ENCODE results near the gene SYNJ2. TPM values are rescaled to one million over a fixed set of nuclear protein-coding genes. Genes with fewer than 3 reads are reported as not detected.

The SYNJ2 gene
- total and polyA plus RNA-seq, 2 donors from 2014 or later: 1.7 to 15.8 TPM

DNA sequence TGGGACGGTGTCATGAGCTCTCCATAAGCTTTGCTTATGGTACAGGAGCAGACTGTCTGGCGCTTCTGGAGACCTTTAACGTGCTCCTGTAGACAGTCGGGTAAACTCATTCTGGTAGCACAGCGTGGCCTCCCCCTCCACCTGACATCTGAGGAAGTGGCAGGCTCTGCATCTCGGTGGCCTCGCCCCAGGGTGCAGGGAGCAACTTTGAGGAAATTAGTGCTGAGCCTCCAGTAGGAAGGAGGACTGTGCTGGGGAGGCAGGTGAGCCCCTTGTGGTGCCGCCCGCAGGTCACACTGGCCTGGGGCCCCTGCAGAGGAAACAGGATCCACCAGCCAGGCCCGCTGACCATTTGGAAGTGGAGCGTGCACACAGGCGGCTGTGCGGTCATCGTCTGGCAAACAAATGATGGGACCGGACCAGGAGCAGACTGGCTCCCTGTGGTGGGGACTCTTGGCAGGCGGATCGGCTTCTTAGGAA, 57.9 kb downstream of the SYNJ2 start:
- Histone ChIP-seq H3K4me1 (ENCODE audit: control insufficient read depth in 2 of 3, insufficient read depth in 2 of 3, low read depth in 1 of 3, low read length in 3 of 3) (peaks cover 0 to 14% (median 2%) of the 10 kb centered on the region in 3 donors), H3K27me3 (ENCODE audit: control insufficient read depth, insufficient read depth, low read length) (no peaks in the 10 kb centered on the region), H3K27ac (ENCODE audit: low read depth in 2 of 2, low read length in 2 of 2) (no peak overlapping the region), H3K4me3 (ENCODE audit: low read length in 3 of 3) (no peak overlapping the region), H3K36me3 (ENCODE audit: control insufficient read depth in 2 of 3, insufficient read depth in 3 of 3, low read length in 3 of 3) (no peaks in the 10 kb centered on the region), H3K9ac (ENCODE audit: low read length in 3 of 3) (no peak overlapping the region), H3K9me3 (ENCODE audit: control insufficient read depth in 2 of 3, insufficient read depth in 1 of 3, low read length in 3 of 3) (no peaks in the 10 kb centered on the region)
- DNase-seq (peak in 1 of 5 donors; percentile 77), FAIRE-seq (no peak)
- intact Hi-C loops (cut with DNase I): no loop called here
- TF ChIP-seq, protein P1, sequence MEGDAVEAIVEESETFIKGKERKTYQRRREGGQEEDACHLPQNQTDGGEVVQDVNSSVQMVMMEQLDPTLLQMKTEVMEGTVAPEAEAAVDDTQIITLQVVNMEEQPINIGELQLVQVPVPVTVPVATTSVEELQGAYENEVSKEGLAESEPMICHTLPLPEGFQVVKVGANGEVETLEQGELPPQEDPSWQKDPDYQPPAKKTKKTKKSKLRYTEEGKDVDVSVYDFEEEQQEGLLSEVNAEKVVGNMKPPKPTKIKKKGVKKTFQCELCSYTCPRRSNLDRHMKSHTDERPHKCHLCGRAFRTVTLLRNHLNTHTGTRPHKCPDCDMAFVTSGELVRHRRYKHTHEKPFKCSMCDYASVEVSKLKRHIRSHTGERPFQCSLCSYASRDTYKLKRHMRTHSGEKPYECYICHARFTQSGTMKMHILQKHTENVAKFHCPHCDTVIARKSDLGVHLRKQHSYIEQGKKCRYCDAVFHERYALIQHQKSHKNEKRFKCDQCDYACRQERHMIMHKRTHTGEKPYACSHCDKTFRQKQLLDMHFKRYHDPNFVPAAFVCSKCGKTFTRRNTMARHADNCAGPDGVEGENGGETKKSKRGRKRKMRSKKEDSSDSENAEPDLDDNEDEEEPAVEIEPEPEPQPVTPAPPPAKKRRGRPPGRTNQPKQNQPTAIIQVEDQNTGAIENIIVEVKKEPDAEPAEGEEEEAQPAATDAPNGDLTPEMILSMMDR (IDR thresholded peaks at IDR 0.05; ENCODE audit: borderline replicate concordance, extremely low read depth, insufficient read depth): no peak

GRCh38 chr6:158040051-158040803, 58.6 kb downstream of the SYNJ2 start:
- TF ChIP-seq, protein P1 (IDR thresholded peaks at IDR 0.05; ENCODE audit: borderline replicate concordance, extremely low read depth, insufficient read depth): no peak
- Histone ChIP-seq H3K9ac (ENCODE audit: low read length in 3 of 3) (no peak overlapping the region), H3K4me1 (ENCODE audit: control insufficient read depth in 2 of 3, insufficient read depth in 2 of 3, low read depth in 1 of 3, low read length in 3 of 3) (peaks cover 0 to 14% (median 2%) of the 10 kb centered on the region in 3 donors), H3K36me3 (ENCODE audit: control insufficient read depth in 2 of 3, insufficient read depth in 3 of 3, low read length in 3 of 3) (no peaks in the 10 kb centered on the region), H3K4me3 (ENCODE audit: low read length in 3 of 3) (no peak overlapping the region), H3K27me3 (ENCODE audit: control insufficient read depth, insufficient read depth, low read length) (no peaks in the 10 kb centered on the region), H3K27ac (ENCODE audit: low read depth in 2 of 2, low read length in 2 of 2) (peak overlapping the region; percentile 24 to 55), H3K9me3 (ENCODE audit: control insufficient read depth in 2 of 3, insufficient read depth in 1 of 3, low read length in 3 of 3) (no peaks in the 10 kb centered on the region)
- FAIRE-seq (no peak), DNase-seq (peak in 3 of 5 donors; percentile 28 to 57 (median 36))
- intact Hi-C loops (cut with DNase I): no loop called here

- intact Hi-C loops (cut with DNase I): no loop called here
- no peaks in the 10 kb centered on the region for H3K36me3 ChIP-seq (ENCODE audit: control insufficient read depth in 2 of 3, insufficient read depth in 3 of 3, low read length in 3 of 3)
- no peak for FAIRE-seq
- peak in 1 of 5 donors; percentile 57 for DNase-seq
- no peak overlapping the region for H3K9ac ChIP-seq (ENCODE audit: low read length in 3 of 3)
- H3K4me1 ChIP-seq (ENCODE audit: control insufficient read depth in 2 of 3, insufficient read depth in 2 of 3, low read depth in 1 of 3, low read length in 3 of 3): peaks cover 0 to 14% (median 2%) of the 10 kb centered on the region in 3 donors
- H3K27ac ChIP-seq (ENCODE audit: low read depth in 2 of 2, low read length in 2 of 2): peak overlapping the region in 1 of 2 donors; percentile 24
- no peak overlapping the region for H3K4me3 ChIP-seq (ENCODE audit: low read length in 3 of 3)
- H3K27me3 ChIP-seq (ENCODE audit: control insufficient read depth, insufficient read depth, low read length): no peaks in the 10 kb centered on the region
- H3K9me3 ChIP-seq (ENCODE audit: control insufficient read depth in 2 of 3, insufficient read depth in 1 of 3, low read length in 3 of 3): no peaks in the 10 kb centered on the region
- TF ChIP-seq, protein P1 (IDR thresholded peaks at IDR 0.05; ENCODE audit: borderline replicate concordance, extremely low read depth, insufficient read depth): no peak
Measured at GRCh38 chr6:158040804-158041347, 59.2 kb downstream of the SYNJ2 start.

Measured in kidney (tissue), 14 donors.